GM15510 (cell line): ENCODE measurements around the gene AGPAT4.

Source experiments
- POLR2A ChIP-seq: IDR thresholded peaks from 3 replicates; pipeline ENCODE4 v1.6.1; 2011; ENCODE audit warnings: borderline replicate concordance; ENCODE audit not compliant: insufficient read length; ENCODE audit errors: extremely low read depth

The AGPAT4 gene

DNA sequence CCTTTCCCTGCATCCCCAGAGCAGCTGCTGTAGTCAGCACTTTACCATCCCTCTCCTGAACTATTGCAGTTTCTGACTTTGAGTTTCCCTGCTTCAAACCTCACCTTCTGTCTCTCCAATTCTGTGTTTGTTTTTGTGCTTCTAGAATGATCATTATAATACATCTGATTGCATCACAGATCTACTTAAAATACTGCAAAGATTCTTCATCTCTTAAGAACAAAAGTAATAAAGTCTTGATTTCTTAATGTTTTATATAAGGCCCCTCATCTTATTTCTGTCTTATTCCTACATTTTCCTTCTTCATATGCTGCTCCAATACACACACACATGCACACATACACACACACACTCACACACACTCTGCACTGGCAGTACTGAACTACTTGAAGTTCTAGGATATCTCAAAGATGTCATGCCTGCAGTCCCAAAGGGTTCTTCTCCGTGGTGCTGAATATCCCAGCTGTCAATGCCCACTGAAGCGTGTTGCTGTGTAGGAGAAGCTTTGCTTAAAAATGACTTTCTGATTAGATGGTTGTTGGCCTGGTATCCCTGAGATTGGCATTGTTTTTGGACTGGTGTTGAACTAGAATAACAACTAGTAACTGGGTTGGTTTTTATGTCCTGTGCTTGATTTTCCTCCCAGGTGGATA, 185.1 kb downstream of the AGPAT4 start:
- no peak for TF ChIP-seq POLR2A

DNA sequence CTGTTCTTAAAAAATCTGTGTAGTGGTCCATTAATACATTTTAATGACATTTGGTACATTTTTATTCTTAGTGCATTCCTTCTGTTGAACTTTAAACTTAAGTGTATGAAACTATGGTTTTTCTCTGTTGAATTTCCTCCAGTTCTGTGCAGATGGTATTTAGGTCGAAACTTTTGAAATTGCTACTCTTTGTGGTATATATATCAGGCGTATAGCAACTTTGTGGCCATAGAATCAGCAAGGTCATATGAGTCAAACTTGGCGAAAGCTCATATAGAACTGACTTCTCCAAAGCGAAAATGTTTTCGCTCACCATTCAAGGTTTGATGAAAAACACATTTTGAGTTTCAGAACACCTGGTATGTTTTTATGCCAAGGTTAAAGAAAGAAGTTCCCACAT, 188.6 kb downstream of the AGPAT4 start:
- no peak for TF ChIP-seq POLR2A

GRCh38 chr6:161082215-161082614, 191.6 kb downstream of the AGPAT4 start:
- no peak for TF ChIP-seq POLR2A

DNA sequence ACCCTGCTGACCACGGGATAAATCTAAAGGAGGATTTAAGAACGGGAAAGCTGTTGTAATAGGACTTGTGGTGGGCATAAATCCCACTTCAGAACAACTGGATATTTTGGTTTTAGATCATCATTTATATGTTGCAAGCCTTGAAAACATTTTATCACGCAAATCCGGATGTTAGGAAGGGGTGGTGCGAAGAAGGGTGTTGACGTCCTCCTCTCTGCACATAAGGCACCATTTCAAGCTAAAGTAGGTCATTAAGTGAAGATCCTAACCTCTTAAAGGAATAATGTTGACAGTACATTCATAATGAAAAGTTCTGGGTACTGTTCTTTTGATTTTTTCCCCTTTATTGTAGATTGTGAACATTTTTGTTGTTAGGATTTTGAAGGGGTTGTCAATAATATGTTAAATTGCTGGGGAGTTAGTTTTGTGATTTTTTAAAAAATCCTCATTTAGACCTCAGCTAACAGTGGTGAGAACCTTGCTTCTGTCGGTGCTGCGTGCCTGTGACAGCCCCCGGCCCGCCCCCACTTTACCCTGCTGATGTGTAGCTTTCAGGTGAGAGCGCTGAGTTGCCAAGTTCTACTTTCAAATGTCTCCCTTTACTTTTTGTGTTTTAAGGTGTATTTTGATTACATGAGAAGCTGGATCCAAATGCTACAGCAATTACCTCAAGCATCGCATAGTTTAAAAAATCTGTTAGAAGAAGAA, 193.4 kb downstream of the AGPAT4 start:
- TF ChIP-seq POLR2A = no peak
